Common myeloid progenitor, CD34-positive (primary cell): ENCODE measurements around the gene PPP2R2B.

ENCODE experiments used
- CTCF ChIA-PET: fragments of 350-600 bp; sonication (Branson Sonifier 250); formaldehyde crosslinking; loops from one replicate; lab custom pipeline; 2021; ENCODE audit warnings: antibody characterized with exemption; lab: Charles Lee
- POLR2A ChIA-PET: fragments of 350-600 bp; sonication (Branson Sonifier 250); formaldehyde crosslinking; loops from one replicate; lab custom pipeline; 2021; ENCODE audit warnings: antibody characterized with exemption; lab: Charles Lee
- DNase-seq, 3 donors: peaks; one replicate each; pipeline versions ENCODE4 v3.0.0 to v3.0.0-alpha.2; 2013
- H3K27ac ChIP-seq, 2 experiments: 1 replicate in 1 of 2; 2 replicates in 1 of 2; pipeline ENCODE4 v1.7.0; 2013; ENCODE audit warnings: inconsistent platforms in 2 of 2, low read length in 2 of 2, mild to moderate bottlenecking in 2 of 2, low read depth in 1 of 2, moderate library complexity in 1 of 2; ENCODE audit not compliant: severe bottlenecking in 2 of 2, insufficient read depth in 1 of 2, poor library complexity in 1 of 2
- H3K27me3 ChIP-seq, 5 experiments: replicated peaks in 2 of 5; 1 replicate in 3 of 5; 2 replicates in 2 of 5; pipeline versions ENCODE4 v1.6.1 to v1.7.0; 2013; ENCODE audit warnings: low read length in 4 of 5, mild to moderate bottlenecking in 2 of 5, moderate library complexity in 2 of 5, inconsistent platforms in 1 of 5; ENCODE audit not compliant: insufficient read depth in 5 of 5, control insufficient read depth in 4 of 5
- H3K36me3 ChIP-seq, 4 experiments: 1 replicate in 2 of 4; 2 replicates in 2 of 4; pipeline versions ENCODE4 v1.6.1 to v1.7.0; 2013; ENCODE audit warnings: low read length in 3 of 4, control low read depth in 1 of 4, mild to moderate bottlenecking in 1 of 4; ENCODE audit not compliant: control insufficient read depth in 4 of 4, insufficient read depth in 4 of 4
- H3K4me1 ChIP-seq, 4 experiments: 1 replicate in 3 of 4; 2 replicates in 1 of 4; pipeline versions ENCODE4 v1.6.1 to v1.7.1; 2013; ENCODE audit warnings: low read length in 3 of 4, mild to moderate bottlenecking in 3 of 4, control low read depth in 1 of 4, inconsistent platforms in 1 of 4, moderate library complexity in 1 of 4; ENCODE audit not compliant: control insufficient read depth in 4 of 4, insufficient read depth in 4 of 4; ENCODE audit errors: control extremely low read depth in 1 of 4
- H3K4me3 ChIP-seq, 7 experiments: 1 replicate in 4 of 7; 2 replicates in 3 of 7; pipeline versions ENCODE4 v1.5.1 to v1.7.0; 2013; ENCODE audit warnings: mild to moderate bottlenecking in 7 of 7, low read length in 6 of 7, moderate library complexity in 6 of 7, inconsistent platforms in 2 of 7, low read depth in 2 of 7, control low read depth in 1 of 7; ENCODE audit not compliant: insufficient read depth in 4 of 7, control insufficient read depth in 1 of 7; ENCODE audit errors: extremely low read depth in 1 of 7
- H3K9me3 ChIP-seq, 5 experiments: 1 replicate in 4 of 5; 2 replicates in 1 of 5; pipeline versions ENCODE4 v1.6.1 to v1.7.1; 2013; ENCODE audit warnings: low read length in 4 of 5, mild to moderate bottlenecking in 2 of 5, inconsistent platforms in 1 of 5, low read depth in 1 of 5, moderate library complexity in 1 of 5; ENCODE audit not compliant: control insufficient read depth in 4 of 5, insufficient read depth in 2 of 5; ENCODE audit errors: control extremely low read depth in 1 of 5
- WGBS: methylation state at CpG from one replicate; pipeline ENCODE4 v1.1.5; 2013; ENCODE audit not compliant: insufficient coverage; 5-methylcytosine and 5-hydroxymethylcytosine counted together

PPP2R2B gene

DNA sequence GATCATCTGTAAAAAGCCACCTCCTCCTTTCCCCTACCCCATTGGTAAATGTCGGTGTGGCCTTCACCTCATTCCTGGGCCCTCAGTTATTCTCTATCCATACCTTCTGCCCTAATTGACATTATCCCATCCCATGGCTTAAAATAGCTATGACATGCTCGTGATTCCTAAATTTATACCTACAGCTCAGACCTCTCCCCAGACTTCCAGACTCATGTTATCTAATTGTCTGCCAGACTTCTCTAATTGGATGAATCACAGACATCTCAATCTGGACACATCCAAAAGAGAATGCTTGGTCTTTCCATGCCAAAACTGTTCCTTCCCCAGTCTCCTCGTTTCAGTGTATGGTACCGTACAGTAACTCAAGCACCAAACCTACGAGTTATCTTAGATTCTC is 249.6 kb downstream of the PPP2R2B start:
- WGBS = 99% methylated on average over 5 of the region's 5 CpGs
- Histone ChIP-seq H3K27me3 (no peaks in the 10 kb centered on the region), H3K27ac (no peak overlapping the region), H3K9me3 (peaks cover 0 to 2% (median 0%) of the 10 kb centered on the region in 5 experiments), H3K36me3 (no peaks in the 10 kb centered on the region), H3K4me1 (no peaks in the 10 kb centered on the region), H3K4me3 (no peak overlapping the region)
- CTCF ChIA-PET = no interaction called here
- no peak for DNase-seq
- POLR2A ChIA-PET = no interaction called here

DNA sequence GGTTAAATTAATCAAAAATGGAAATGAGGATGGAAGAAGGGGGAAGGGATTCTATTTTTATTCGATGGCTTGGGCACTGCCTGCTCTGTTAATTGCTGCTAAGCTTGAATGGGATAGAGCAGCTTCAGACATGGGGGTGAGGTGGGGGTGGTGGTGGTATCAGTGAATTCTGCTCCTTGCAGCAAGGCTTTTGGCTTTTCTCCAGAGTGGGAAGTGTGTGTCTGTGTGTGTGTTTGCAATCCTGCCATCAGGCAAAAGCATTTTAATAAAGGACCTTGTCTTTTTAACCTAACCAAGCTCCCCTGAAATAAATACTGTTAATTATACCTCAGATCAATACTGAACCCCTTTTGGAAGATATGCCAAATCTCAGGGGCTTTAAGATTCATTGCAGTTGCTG is 251.6 kb downstream of the PPP2R2B start:
- DNase-seq = no peak
- no peaks in the 10 kb centered on the region for H3K36me3 ChIP-seq
- 100% methylated on average over 1 of the region's 1 CpG for WGBS
- H3K27me3 ChIP-seq = no peaks in the 10 kb centered on the region
- no peaks in the 10 kb centered on the region for H3K4me1 ChIP-seq
- no peaks in the 10 kb centered on the region for H3K9me3 ChIP-seq
- ChIA-PET POLR2A (no interaction called here), CTCF (no interaction called here)
- no peak overlapping the region for H3K27ac ChIP-seq
- no peak overlapping the region for H3K4me3 ChIP-seq

DNA sequence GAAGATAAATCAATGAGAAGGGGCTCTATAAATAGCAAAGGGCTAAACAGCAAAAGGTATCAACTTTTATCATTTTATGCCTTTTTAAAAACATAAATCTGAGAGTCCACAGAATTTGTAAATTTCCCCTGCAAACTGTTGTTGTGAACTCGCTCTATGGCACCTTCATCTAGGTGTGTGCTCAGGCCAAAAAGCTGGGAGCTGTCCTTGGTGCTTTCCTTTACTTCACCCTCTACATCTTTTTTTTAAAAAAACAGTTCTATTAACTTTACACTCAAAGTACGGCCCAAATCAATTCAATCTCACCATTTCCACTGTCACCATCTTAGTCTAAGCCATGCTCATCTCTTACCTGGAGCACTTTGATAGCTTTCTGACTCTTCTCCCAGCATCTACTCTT is 254.4 kb downstream of the PPP2R2B start:
- Histone ChIP-seq H3K27me3 (peaks cover 0 to 2% (median 0%) of the 10 kb centered on the region in 5 experiments), H3K9me3 (no peaks in the 10 kb centered on the region), H3K27ac (no peak overlapping the region), H3K4me1 (no peaks in the 10 kb centered on the region), H3K36me3 (no peaks in the 10 kb centered on the region), H3K4me3 (no peak overlapping the region)
- 100% methylated on average over 2 of the region's 2 CpGs for WGBS
- ChIA-PET POLR2A (no interaction called here), CTCF (no interaction called here)
- no peak for DNase-seq

DNA sequence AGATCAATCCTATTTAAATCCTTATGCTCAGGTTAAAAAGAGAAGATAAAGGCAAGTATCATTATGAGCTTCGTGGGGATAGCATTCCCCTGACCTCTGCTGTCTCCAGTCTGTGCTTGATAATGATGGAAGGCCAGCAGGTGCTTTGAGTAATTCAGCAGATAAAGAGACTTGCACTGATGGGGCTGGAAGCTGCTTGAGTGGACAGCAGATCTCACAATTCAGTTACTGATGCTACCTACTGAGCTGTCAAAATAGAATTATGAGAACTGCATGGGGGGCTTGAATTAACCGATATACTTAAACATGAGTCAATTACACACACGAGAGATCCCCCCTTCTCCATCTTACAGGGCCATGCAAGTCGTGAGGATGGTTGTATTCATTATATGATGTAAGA is 254.9 kb downstream of the PPP2R2B start:
- Histone ChIP-seq H3K9me3 (no peaks in the 10 kb centered on the region), H3K27ac (no peak overlapping the region), H3K36me3 (no peaks in the 10 kb centered on the region), H3K4me1 (no peaks in the 10 kb centered on the region), H3K27me3 (peaks cover 0 to 2% (median 0%) of the 10 kb centered on the region in 5 experiments), H3K4me3 (no peak overlapping the region)
- no peak for DNase-seq
- ChIA-PET POLR2A (no interaction called here), CTCF (no interaction called here)
- 67% methylated on average over 1 of the region's 4 CpGs for WGBS

DNA sequence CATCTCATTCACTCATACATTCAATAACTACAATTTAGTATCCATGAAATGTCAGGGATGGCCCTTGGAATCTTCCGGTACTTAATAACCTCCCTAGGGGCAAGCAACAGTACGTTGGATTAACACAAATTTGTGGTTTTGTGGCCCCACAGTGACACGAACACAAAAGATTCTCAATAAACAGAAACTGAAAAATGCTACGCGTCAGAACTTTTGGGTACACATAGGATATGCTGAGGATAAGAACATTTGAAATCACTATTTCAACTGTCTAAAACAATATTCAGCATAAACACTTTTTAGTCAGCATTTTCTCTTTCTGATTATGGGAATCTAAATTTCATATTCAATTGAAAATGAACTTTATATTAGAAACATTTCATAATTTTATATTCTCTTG is 255.5 kb downstream of the PPP2R2B start:
- Histone ChIP-seq H3K27ac (no peak overlapping the region), H3K27me3 (peaks cover 0 to 2% (median 0%) of the 10 kb centered on the region in 5 experiments), H3K9me3 (no peaks in the 10 kb centered on the region), H3K4me1 (no peaks in the 10 kb centered on the region), H3K4me3 (no peak overlapping the region), H3K36me3 (no peaks in the 10 kb centered on the region)
- WGBS = 93% methylated on average over 3 of the region's 5 CpGs
- DNase-seq = no peak
- POLR2A ChIA-PET = no interaction called here
- CTCF ChIA-PET = no interaction called here

DNA sequence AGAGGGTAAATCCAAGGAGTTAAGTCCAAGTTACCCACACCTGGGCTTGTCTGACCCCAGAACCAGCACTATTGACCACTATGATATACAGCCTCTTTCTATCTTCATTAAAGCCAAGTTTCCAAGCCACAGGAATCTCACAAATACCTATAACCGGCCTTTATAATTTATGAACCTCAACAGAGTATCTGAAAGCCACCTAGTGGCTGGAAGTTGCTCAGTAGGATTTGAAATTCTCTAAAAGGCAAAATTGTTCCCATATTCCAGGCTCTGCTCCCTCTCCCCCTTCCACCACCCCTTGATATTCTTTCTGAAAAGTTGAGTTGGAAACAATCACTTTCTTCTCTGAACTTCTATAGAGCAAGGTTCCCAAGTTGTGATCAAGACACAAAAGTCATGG is 256.2 kb downstream of the PPP2R2B start:
- no peak for DNase-seq
- POLR2A ChIA-PET = no interaction called here
- Histone ChIP-seq H3K4me1 (no peaks in the 10 kb centered on the region), H3K4me3 (no peak overlapping the region), H3K27me3 (peaks cover 0 to 2% (median 0%) of the 10 kb centered on the region in 5 experiments), H3K27ac (no peak overlapping the region), H3K9me3 (no peaks in the 10 kb centered on the region), H3K36me3 (no peaks in the 10 kb centered on the region)
- CTCF ChIA-PET = no interaction called here
- WGBS = no CpG with 5 or more reads among the region's 1 CpG

DNA sequence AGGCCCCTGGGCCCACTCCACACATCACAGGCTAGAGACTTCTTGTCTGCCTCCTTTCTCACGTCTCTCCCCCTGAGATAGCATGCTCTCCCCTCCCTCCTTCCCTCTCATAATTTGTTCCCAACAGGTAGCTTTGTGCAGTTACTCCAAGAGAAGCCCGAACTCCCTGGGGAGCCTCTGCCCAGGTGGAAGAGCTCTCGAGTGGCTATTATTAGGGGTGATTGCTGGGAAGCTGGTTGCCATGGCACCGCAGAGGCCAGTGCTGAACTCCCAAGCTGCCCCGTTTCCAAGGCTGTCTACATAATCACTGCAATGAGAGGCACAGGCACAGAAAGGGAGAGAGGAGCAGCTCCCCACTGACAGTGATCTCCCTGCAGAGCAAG is 257.9 kb downstream of the PPP2R2B start:
- ChIA-PET CTCF (no interaction called here), POLR2A (no interaction called here)
- no peaks in the 10 kb centered on the region for H3K4me1 ChIP-seq
- peaks cover 0 to 5% (median 0%) of the 10 kb centered on the region in 5 experiments for H3K9me3 ChIP-seq
- WGBS = 98% methylated on average over 4 of the region's 5 CpGs
- no peak overlapping the region for H3K4me3 ChIP-seq
- H3K36me3 ChIP-seq = no peaks in the 10 kb centered on the region
- no peak overlapping the region for H3K27ac ChIP-seq
- peaks cover 0 to 2% (median 0%) of the 10 kb centered on the region in 5 experiments for H3K27me3 ChIP-seq
- no peak for DNase-seq
